GM18517 (cell line): Measurements from ENCODE around the gene TNP2.

Experiments used
- ATAC-seq: cut with Tn5 transposase; IDR thresholded peaks from one replicate; pipeline ENCODE4 v1.9.1; 2021; ENCODE audit warnings: mild to moderate bottlenecking, moderate library complexity; ENCODE audit not compliant: unreplicated experiment

Gene TNP2

DNA sequence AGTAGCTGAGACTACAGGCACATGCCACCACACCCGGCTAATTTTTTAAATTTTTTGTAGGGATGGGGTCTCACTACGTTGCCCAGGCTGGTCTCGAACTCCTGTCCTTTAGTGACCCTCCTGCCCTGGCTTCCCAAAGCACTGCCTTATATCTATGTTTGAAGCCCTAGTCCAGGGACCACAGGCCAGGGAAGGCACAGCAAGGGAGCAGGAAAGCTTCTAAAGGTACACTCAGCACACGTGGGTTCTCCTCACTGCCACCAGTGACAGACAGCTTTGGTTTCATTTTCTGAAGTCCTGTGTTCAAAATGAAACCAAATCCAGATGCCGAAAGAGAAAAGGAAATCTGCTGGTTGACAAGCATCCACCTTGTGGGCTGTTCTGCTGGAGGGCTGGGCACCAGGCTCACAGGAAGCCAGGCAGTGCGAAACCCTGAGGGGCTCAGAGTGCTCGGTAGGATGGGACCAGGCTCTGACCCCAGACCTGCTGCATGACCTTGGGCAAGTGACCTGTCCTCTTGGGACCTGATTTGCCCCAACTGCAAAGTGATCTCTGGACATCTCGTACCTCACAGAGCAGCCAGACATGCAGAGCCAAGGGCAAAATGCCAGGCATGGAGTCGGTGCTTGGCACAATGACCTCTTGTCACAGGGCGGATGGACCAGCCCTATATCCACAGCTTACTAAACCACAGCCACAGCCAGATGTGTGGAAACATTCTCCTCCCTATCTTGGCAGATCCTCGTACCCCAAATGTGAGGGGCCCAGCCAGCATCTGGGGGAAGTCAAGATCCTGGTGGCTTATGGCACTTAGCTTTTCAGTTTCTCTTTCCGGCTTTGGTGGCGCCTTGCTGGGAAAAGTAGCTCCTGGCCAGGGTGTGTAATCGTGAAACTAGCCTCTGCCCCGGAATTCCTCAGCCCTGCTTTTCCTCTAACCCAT is 10.3 kb downstream of the TNP2 start:
- ATAC-seq, result no peak

DNA sequence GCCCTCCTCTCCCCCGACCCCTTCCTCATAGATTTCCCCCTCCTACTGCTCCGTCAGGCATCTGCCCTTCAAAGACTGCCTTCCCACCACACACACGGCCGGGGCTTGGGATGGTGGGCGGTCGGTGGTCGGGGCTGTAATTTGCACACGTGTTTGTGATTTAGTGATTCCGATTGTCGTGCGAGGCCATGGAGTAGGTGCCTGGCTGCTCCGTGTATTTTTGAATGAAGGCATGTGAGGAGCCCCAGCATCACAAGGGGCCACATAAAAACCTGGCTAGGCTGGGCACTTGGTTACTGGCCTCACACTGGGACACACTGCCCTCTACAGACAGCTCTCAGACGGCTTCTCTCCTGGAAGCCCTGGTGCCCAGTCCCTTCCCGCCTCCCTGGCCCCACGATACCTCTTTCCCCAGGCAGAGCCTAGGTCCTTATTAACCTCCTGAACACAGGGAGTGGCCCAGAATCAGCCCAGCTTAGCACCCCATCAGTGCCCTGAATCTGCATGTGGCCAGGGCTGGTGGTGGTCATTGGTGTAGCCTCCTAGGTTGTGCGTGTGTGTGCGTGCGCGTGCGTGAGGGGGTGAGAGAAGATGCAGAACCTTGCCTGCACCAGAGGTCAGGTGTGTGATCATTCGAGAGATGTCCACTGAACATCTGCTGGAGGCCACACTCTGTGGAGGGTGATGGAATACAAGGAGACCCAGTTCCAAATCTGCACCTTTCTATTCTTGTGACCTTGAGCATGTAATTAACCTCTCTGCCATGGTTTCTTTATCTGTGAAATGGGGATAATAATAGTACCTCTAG is 11.8 kb downstream of the TNP2 start:
- ATAC-seq, result no peak

DNA sequence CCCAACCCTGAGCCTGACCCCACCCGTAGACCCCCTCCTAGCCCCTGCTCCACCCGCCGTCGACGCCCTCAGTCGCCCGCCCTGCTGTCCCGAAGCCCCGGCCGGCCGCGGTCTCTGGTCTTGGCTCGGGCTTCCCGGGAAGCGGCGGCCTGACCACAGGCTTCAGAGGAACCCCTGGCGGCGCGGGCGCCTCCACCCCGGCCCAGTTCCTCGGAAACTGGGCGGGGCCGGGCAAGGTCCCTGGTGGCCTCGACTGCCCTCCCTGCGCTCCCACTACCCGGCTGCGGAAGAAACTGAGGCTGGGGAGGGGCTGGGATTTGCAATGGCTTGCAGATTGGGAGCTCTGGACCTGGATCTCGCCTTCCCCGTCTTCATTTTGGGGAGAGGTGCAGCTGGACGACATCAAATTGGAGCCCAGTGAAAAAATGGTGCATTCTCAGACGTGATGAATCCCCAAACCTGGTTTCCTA is 12.4 kb downstream of the TNP2 start:
- no peak for ATAC-seq

DNA sequence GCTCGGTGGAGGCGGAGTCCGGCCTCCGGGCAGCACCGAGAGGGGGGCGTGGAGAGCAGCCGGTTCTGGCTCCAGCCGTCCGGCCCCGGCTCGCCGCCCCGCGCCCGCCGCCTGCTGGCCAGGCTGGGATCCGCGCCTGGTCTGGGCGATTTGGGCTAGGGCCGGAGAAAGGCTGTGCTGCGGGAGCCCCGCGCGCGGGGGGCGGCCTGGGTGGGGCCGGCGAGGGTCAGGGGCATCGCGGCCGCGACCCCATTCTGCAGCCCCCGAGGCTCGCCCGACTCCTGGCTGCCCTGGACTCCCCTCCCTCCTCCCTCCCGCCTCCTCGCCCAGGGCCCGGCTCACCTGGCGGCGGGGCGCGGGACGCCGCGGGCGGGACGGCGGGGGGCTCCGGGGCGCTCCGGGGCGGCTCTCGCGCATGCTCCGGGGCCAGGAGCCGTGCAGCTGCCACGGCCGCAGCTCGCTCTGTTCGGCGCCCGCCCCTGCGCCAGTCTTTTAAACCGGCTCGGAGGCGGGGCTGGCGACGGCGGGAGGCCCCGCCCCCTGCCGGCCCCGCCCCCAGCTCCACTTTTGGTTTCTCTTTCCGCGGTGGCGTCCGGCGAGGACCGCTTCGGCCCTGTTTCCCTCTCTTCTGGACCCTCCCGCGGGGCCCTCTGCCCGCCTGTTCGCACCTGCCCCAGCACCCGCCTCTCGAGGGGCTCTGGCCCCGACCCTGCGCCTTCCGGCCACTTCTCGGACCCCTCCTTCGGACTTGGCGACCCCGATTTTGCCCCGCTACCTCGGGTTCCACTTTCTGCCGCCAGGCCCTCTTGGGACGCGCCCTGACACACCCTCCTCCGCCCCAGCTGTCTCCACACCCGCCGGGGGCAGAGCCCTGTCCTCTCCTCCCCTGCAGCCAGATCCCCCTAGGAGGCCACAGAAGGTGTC is 13.1 kb downstream of the TNP2 start, which contains the start of gene SOCS1:
SOCS1 (minus strand) TSS at position 468 of the 924 bp plus-strand sequence. CDS start 726 bp downstream, outside the sequence.
- ATAC-seq, result peak; percentile 42

DNA sequence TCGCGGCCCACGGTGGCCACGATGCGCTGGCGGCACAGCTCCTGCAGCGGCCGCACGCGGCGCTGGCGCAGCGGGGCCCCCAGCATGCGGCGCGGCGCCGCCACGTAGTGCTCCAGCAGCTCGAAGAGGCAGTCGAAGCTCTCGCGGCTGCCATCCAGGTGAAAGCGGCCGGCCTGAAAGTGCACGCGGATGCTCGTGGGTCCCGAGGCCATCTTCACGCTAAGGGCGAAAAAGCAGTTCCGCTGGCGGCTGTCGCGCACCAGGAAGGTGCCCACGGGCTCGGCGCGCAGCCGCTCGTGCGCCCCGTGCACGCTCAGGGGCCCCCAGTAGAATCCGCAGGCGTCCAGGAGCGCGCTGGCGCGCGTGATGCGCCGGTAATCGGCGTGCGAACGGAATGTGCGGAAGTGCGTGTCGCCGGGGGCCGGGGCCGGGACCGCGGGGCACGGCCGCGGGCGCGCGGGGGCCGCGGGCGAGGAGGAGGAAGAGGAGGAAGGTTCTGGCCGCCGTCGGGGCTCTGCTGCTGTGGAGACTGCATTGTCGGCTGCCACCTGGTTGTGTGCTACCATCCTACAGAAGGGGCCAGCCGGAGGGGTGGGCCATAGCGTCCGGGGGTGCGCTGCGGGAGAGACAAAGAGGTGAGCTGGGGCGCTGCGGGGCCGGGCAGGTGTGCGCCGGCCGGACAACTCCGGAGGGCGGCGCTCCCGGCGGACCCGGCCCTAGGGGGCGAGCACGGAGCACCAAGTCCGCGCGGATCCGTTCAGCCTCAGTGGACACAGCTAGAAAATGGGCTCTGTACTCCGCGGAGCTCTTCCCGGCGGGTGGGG is 14.0 kb downstream of the TNP2 start:
- ATAC-seq, result peak; percentile 31

DNA sequence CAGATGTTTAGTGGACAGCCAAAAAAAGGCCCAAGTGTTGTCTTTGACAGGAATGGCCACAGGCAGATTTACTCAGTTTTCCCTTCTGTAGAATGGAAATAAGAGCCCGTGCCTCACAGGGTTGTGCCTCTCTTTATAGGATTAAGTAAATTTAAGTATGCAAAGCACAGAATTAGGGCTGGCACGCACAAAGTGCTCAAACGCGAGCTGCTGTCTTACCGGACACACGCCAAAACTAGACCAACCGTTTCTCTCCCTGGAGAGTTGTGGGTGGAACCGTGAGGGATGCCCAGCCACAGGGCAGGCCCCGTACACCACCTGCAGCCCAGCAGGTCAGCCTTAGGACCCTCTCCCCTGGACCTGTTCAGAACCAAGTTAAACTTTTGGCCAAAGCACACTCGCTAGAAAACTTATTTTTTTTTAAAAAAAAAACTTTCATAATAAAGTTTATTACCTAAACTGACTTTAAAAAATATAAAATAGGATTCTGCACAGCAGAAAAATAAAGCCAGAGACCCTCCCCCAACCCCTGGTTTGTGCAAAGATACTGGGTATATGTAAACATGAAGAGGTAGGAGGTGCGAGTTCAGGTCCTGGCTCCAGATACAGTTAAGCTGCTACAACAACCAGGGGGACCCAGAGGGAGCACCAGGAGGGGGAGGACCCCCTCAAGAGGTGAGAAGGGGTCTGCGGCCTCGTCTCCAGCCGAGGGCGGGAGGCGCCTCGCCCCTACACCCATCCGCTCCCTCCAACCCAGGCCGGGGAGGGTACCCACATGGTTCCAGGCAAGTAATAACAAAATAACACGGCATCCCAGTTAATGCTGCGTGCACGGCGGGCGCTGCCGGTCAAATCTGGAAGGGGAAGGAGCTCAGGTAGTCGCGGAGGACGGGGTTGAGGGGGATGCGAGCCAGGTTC is 14.9 kb downstream of the TNP2 start:
- ATAC-seq, result no peak

DNA sequence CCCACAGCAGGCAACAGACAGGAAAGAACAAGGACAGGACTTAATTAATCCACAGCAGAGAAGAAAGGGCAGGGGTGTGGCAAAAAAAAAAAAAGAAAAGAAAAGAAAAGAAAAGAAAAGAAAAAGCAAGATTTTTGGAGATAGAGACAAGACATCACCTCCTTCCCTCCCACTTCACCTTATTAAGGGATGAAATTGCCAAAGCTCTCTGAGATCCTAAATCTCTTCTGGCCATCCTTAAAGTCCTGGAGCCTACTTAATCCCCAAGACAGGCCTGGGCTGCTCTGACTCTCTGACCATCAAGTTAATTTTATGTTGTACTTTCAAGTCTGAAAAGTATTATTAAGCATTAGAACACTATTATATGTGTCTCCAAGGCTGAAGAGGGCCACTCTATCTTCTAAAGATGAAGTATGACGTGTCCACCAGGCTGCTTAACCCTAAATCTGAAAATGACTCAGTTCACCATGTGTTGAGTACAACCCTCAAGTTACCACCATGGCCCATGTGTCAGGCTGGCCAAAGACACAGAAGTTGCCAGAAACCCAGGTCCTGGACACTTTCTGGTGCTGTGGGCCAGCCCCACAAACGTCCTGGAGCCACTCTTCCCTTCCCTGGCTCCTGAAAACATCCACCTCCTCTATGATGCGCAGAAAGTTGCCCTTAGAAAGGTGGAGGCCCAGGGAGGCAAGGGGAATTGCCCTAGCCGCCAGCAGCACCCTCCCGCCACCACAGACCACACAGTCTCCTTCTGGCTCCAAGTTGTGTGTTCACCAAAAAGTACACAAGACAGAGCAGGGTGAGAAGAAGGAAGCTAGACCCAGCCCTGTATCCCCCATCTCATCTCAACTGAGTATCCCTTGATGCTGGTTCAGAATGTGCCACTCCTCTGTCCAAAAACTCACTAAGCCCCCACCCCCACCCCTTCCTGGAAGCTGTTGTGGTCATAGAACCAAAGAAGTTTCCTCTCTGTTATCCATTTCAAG is 15.8 kb downstream of the TNP2 start:
- ATAC-seq, result no peak

DNA sequence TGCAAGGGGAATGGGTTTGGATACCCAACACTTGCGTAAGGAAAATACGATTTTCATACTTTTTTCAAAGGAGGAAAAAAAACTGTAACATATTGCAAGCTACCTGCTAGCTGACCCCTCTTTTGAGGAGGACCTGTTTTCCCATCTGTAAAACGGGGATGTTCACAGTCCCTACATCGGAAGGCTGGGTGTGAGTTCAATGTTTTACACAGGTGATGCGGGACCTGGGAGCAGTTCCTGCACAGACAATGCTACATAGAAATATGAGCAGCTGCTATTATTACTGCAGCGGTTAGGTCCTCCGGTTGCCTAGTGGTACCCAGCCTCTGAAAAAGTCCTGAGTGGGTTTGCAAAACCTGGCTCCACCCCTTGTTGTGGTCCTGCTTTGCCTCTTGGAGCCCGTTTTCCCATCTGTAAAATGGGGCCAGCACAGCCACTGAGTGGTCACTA is 16.6 kb downstream of the TNP2 start:
- no peak for ATAC-seq

DNA sequence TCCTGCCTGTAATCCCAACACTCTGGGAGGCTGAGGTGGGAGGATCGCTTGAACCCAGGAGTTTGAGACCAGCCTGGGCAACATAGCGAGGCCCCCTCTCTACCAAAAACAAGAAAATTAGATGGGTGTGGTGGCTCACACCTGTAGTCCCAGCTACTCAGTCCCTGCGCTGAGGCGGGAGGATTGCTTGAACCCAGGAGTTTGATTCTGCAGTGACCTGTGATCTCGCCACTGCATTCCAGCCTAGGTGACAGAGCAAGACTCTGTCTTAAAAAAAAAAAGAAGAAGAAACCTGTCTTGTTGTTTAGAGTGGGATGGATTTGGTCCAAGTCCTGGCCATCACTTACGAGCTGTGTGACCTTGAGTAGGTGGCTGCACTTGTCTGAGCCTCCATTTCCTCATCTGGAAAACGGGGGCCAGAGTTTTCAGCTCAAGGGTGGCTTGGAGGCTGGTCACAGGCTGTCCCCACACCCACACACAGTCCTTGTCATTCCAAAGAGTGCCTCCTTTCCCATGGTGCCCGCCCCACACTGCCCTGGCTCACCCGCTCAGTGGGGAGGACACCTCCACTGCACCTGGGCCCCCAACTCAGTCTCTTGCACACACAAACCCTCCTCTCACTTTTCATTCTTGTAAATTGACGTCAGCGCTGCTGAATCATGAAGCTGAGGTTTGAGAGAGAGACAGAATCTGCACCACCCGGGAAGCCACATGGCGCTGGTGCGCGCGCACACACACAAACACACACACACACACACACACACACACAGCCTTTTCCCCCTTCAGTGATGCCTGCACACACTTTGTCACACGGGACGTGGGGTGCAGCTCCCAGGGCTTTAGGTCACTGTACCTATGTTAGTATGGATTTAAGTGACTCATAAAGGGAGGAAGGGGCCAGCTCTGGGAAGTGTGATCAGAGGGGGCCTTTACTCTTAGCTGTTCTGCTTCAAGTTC is 17.3 kb downstream of the TNP2 start:
- ATAC-seq, result no peak

DNA sequence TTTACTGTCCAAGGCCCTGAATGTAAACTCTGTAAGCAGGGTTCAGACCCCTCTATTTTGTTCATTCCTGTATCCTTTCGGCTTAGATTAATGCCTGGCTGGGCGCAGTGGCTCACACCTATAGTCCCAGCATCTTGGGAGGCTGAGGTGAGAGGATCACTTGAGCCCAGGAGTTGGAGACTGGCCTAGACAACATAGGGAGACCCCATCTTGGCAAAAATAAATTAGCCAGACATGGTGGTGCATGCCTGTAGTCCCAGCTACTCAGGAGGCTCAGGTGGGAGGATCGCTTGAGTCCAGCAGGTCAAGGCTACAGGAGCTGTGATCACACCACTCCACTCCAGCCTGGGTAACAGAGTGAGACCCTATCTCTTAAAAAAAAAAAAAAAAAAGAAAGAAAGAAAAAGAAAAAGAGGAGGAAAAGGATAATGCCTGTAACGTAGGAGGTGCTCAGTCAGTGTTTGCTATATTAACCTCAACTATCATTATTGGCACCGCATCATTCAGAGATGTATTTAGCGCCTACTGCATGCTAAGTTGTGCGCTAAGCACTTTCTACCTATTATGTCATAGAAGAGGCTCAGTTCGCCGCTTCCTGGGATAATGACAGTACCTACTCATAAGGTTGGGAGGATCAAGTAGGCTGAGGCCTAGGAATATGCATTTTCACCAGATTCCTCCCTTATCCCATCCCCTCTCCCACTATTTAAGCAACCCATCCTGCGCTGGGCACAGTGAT is 18.2 kb downstream of the TNP2 start:
- no peak for ATAC-seq

DNA sequence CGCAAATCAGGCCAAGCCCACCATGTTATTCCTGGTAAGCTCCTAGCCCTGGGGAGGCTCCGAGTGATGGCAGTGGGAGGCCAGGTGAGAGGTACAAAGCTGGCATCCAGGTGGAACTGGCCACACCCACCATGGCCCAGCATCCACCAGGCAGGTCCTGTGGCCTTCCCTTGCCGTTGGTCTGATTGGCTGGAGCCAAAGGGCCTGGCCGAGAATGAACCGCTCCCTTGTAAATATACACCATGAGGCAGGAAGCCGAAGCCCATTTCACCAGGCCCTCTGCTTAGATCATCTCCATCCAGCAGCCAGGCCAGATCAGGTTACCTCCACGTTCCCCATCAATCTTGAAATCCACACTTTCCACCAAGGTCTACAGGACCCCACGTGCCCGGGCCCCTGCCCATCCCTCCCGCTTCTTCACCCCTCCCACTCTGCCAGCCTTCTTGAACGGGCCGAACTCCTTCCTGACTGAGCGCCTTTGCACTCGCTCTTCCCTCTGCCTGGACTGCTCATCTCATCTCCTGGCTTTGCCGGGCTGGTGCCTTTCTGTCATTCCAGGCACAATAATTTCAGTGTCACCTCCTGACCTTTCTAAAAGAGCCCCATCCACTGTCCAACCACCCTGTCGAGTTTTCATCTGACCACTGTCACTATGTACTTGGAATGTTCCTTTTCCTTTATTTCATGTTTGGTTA is 18.9 kb downstream of the TNP2 start:
- ATAC-seq, result no peak

DNA sequence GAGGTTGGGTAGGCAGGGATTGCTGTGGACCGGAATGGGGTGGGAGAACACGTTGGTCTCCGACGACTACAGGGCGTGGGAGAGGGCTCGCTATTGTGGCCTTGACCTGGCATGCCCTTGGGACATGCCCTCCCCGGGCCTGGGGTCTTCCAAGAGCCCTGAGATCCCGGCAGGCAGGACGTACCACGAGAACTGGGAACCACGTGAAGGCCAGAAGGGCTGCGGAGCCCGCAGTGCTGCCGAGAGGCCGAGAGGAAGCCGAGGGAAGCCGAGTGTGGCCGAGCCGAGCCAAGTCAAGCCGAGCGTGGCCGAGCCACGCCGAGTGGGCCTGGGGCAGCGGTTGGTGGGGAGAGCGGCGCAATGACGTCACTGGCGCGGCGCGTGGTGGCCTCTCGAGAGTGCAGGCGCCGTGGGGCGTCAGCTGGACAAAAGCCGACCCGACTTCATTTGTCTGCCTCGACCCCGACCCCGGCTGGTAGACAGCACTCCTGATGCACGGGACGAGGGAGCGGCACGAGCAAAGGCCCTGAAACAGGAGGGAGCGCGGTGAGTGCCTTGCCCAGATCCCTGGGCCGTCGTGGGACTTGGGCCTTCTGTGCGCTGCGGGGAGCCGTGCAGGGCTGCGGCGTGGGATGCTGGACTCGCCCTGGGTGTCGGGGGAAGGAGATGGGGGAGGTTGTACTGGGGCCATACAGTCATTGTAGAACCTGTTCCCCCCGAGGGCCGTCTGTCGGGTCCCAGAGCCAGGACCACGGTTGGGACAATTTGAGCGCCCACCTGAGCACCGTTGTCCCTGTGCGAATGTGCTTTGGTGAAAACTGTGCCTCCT is 19.7 kb downstream of the TNP2 start:
- ATAC-seq, result no peak

DNA sequence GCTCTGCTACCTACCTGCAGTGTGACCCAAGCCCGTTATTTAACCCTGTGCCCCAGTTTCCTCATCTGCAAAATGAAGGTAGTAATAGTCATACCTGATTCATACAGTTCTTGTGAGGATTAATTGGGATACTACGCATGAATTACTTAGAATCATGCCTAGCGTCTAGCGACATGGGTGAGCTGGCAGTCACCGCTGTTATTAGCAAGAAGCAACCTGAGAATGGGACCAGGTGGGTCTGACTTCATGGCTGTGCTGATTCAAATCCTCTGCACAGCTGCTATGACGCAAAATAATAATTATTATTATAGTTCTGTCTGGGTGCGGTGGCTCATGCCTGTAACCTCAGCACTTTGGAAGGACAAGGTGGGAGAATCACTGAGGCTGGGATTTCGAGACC is 21.0 kb downstream of the TNP2 start:
- ATAC-seq, result no peak

DNA sequence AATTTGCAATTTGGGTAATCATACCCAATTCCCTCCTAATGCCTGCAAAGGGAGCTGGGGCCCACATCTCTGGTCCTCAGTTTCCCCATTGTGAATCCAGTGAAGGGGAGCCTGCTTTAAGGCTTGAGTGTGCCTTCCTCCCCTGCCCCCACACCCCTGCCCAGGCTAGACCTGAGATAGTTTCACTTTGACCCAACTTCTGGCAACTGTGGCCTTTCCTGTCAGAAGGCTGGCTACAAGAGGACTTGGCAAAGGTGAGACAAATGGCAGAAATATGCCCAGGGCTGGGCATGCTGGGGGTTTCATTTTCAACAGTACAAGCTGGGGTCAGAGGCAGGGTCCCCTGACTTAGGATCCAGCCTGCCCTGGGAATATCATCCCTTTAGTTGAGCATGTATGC is 23.1 kb downstream of the TNP2 start:
- no peak for ATAC-seq
